T-helper 2 cell treated with Interferon-gamma antibody and Interleukin-4, amounts not matched to agents 5 μg/mL and 100 μg/mL, for 36 hours (primary cell): Measurements from ENCODE around the gene MAPK1.
A peak's percentile ranks its signal among the peaks of the same experiment; 100 is the strongest.
"Not testable (repeated sequence)": the region's sequence is repeated elsewhere in the genome, so short reads cannot be mapped to it uniquely, and the experiment has no call there.

Experiments
- DNase-seq: peaks from one replicate; pipeline ENCODE4 v3.0.0; 2021; ENCODE audit warnings: low spot score
- H3K27ac Mint-ChIP-seq: one replicate; pipeline ENCODE4 v1.8.0; 2021; ENCODE audit warnings: mild to moderate bottlenecking, mixed read lengths
- H3K27me3 Mint-ChIP-seq: one replicate; pipeline ENCODE4 v1.8.0; 2021; ENCODE audit warnings: low read depth, mixed read lengths
- H3K36me3 Mint-ChIP-seq: one replicate; pipeline ENCODE4 v1.8.0; 2021; ENCODE audit warnings: low read depth, mixed read lengths
- H3K4me1 Mint-ChIP-seq: one replicate; pipeline ENCODE4 v1.8.0; 2021; ENCODE audit warnings: low read depth, mixed read lengths
- H3K4me3 Mint-ChIP-seq: one replicate; pipeline ENCODE4 v1.8.0; 2022; ENCODE audit warnings: mild to moderate bottlenecking, moderate library complexity, mixed read lengths
- H3K9me3 Mint-ChIP-seq: one replicate; pipeline ENCODE4 v1.8.0; 2021; ENCODE audit warnings: mixed read lengths

MAPK1 gene

GRCh38 chr22:21807544-21808529, 59.6 kb downstream of the MAPK1 start:
- peaks cover 41% of the 10 kb centered on the region for H3K36me3 Mint-ChIP-seq
- H3K27me3 Mint-ChIP-seq, result no peaks in the 10 kb centered on the region
- no peak overlapping the region for H3K27ac Mint-ChIP-seq
- no peak overlapping the region for H3K4me3 Mint-ChIP-seq
- no peaks in the 10 kb centered on the region for H3K9me3 Mint-ChIP-seq
- no peak for DNase-seq
- peaks cover 18% of the 10 kb centered on the region for H3K4me1 Mint-ChIP-seq

GRCh38 chr22:21805325-21805724, 62.1 kb downstream of the MAPK1 start:
- H3K9me3 Mint-ChIP-seq, DNase-seq, H3K4me3 Mint-ChIP-seq, H3K27me3 Mint-ChIP-seq, H3K27ac Mint-ChIP-seq: not testable (repeated sequence)
- Mint-ChIP-seq H3K36me3 (peaks cover 60% of the 10 kb centered on the region), H3K4me1 (peaks cover 14% of the 10 kb centered on the region)

- H3K27me3 Mint-ChIP-seq, result no peaks in the 10 kb centered on the region
- no peak for DNase-seq
- no peak overlapping the region for H3K27ac Mint-ChIP-seq
- peaks cover 10% of the 10 kb centered on the region for H3K4me1 Mint-ChIP-seq
- peaks cover 65% of the 10 kb centered on the region for H3K36me3 Mint-ChIP-seq
- H3K4me3 Mint-ChIP-seq, result no peak overlapping the region
- H3K9me3 Mint-ChIP-seq, result no peaks in the 10 kb centered on the region
These were observed 63.6 kb downstream of the MAPK1 start for GRCh38 chr22:21803811-21804249.

GRCh38 chr22:21802673-21803072, 64.8 kb downstream of the MAPK1 start:
- H3K4me1 Mint-ChIP-seq, result peaks cover 4% of the 10 kb centered on the region
- H3K27ac Mint-ChIP-seq, result no peak overlapping the region

GRCh38 chr22:21802056-21802455, 65.4 kb downstream of the MAPK1 start:
- no peak overlapping the region for H3K27ac Mint-ChIP-seq
- H3K4me1 Mint-ChIP-seq, result peaks cover 2% of the 10 kb centered on the region
- peaks cover 68% of the 10 kb centered on the region for H3K36me3 Mint-ChIP-seq
- no peak for DNase-seq
- no peak overlapping the region for H3K4me3 Mint-ChIP-seq
- H3K27me3 Mint-ChIP-seq, result no peaks in the 10 kb centered on the region
- no peaks in the 10 kb centered on the region for H3K9me3 Mint-ChIP-seq

More at GRCh38 chr22:21802673-21803072, 64.8 kb downstream of the MAPK1 start:
- no peaks in the 10 kb centered on the region for H3K9me3 Mint-ChIP-seq
- no peak overlapping the region for H3K4me3 Mint-ChIP-seq
- no peak for DNase-seq
- H3K36me3 Mint-ChIP-seq, result peaks cover 70% of the 10 kb centered on the region
- H3K27me3 Mint-ChIP-seq, result no peaks in the 10 kb centered on the region

- not testable (repeated sequence) for H3K27me3 Mint-ChIP-seq, H3K4me1 Mint-ChIP-seq, H3K4me3 Mint-ChIP-seq, H3K9me3 Mint-ChIP-seq, H3K27ac Mint-ChIP-seq, DNase-seq
- peaks cover 62% of the 10 kb centered on the region for H3K36me3 Mint-ChIP-seq
These were observed 66.2 kb downstream of the MAPK1 start for GRCh38 chr22:21801304-21801644.

GRCh38 chr22:21800552-21801303, 66.7 kb downstream of the MAPK1 start:
- Mint-ChIP-seq H3K27me3 (no peaks in the 10 kb centered on the region), H3K4me3 (no peak overlapping the region), H3K36me3 (peaks cover 63% of the 10 kb centered on the region), H3K27ac (no peak overlapping the region), H3K4me1 (peaks cover 3% of the 10 kb centered on the region), H3K9me3 (no peaks in the 10 kb centered on the region)
- DNase-seq, result no peak

- H3K9me3 Mint-ChIP-seq, result no peaks in the 10 kb centered on the region
- H3K27ac Mint-ChIP-seq, result no peak overlapping the region
- H3K36me3 Mint-ChIP-seq, result peaks cover 43% of the 10 kb centered on the region
- H3K27me3 Mint-ChIP-seq, result no peaks in the 10 kb centered on the region
- no peak for DNase-seq
- H3K4me1 Mint-ChIP-seq, result peaks cover 2% of the 10 kb centered on the region
- no peak overlapping the region for H3K4me3 Mint-ChIP-seq
These were observed 69.8 kb downstream of the MAPK1 start for GRCh38 chr22:21797444-21798221.

GRCh38 chr22:21796863-21797262, 70.6 kb downstream of the MAPK1 start:
- no peak overlapping the region for H3K27ac Mint-ChIP-seq
- peaks cover 5% of the 10 kb centered on the region for H3K4me1 Mint-ChIP-seq
- no peaks in the 10 kb centered on the region for H3K27me3 Mint-ChIP-seq
- DNase-seq, result no peak
- H3K36me3 Mint-ChIP-seq, result peaks cover 39% of the 10 kb centered on the region
- H3K9me3 Mint-ChIP-seq, result no peaks in the 10 kb centered on the region
- no peak overlapping the region for H3K4me3 Mint-ChIP-seq

GRCh38 chr22:21796231-21796630, 71.2 kb downstream of the MAPK1 start:
- H3K27ac Mint-ChIP-seq, result no peak overlapping the region
- peaks cover 10% of the 10 kb centered on the region for H3K4me1 Mint-ChIP-seq
- no peaks in the 10 kb centered on the region for H3K27me3 Mint-ChIP-seq
- H3K36me3 Mint-ChIP-seq, result peaks cover 41% of the 10 kb centered on the region
- H3K9me3 Mint-ChIP-seq, result no peaks in the 10 kb centered on the region
- no peak for DNase-seq
- H3K4me3 Mint-ChIP-seq, result no peak overlapping the region

- H3K4me1 Mint-ChIP-seq, DNase-seq, H3K27me3 Mint-ChIP-seq, H3K27ac Mint-ChIP-seq, H3K9me3 Mint-ChIP-seq, H3K4me3 Mint-ChIP-seq: not testable (repeated sequence)
- peaks cover 29% of the 10 kb centered on the region for H3K36me3 Mint-ChIP-seq
These were observed 73.7 kb downstream of the MAPK1 start for GRCh38 chr22:21793716-21794115.

GRCh38 chr22:21791635-21792625, 75.5 kb downstream of the MAPK1 start:
- H3K4me1 Mint-ChIP-seq, result peaks cover 10% of the 10 kb centered on the region
- no peaks in the 10 kb centered on the region for H3K9me3 Mint-ChIP-seq
- peaks cover 31% of the 10 kb centered on the region for H3K36me3 Mint-ChIP-seq
- H3K27me3 Mint-ChIP-seq, result no peaks in the 10 kb centered on the region
- H3K4me3 Mint-ChIP-seq, result no peak overlapping the region
- DNase-seq, result peak; percentile 79
- peak overlapping the region; percentile 38 for H3K27ac Mint-ChIP-seq
